Stimulated activated CD8-positive, alpha-beta memory T cell treated with anti-CD3 and anti-CD28 coated beads, Interleukin-15, amount 100 ng/mL, for 1 hour (primary cell): ENCODE data around the gene AP1M2.
"Not testable (repeated sequence)": the region's sequence is repeated elsewhere in the genome, so short reads cannot be mapped to it uniquely, and the experiment has no call there.

Experiments used
- DNase-seq: peaks from one replicate; pipeline ENCODE4 v3.0.0-alpha.2; 2020; ENCODE audit warnings: low read depth

Gene AP1M2

DNA sequence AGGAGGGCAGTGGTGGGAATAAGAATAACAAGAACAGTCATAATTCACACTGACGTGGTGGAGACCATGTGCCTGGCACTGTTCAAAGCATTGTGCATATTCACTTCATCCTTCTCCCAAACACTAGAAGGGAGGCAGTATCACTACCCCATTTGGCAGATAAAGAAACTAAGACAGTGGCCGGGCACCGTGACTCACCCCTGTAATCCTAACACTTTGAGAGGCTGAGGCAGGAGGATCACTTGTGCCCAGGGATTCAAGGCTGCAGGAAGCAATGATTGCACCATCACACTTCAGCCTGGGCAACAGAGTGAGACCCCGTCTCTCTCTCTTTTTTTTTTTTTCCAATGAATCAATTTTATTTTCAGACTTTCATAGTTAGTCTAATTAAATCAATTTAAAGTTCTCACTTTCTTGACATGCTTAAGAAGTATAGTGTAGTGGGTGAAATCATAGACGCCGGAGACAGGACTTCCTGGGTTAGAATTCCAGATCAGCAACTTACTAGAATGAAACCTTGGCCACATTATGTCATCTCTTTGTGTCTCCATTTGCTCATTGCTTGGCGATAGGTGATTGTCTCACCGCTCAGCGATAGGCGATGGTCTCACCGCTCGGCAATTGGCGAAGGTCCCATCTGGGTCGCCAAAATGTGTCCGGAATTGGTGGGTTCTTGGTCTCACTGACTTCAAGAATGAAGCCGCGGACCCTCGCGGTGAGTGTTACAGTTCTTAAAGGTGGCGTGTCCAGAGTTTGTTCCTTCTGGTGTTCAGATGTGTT is 48.7 kb downstream of the AP1M2 start:
- DNase-seq = no peak

DNA sequence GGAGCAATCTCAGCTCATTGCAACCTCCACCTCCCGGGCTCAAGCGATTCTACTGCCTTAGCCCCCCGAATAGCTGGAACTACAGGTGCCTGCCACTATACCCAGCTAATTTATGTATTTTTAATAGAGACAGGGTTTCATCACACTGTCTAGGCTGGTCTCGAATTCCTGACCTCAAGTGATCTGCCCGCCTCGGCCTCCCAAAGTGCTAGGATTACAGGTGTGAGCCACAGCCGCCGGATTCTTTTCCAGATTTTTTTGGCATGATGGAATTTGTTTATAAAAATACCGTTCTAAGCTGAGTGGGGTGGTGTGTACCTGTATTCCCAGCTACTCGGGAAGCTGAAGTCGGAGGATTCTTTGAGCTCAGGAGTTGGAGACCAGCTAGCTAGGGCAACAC is 49.4 kb downstream of the AP1M2 start:
- DNase-seq = no peak

DNA sequence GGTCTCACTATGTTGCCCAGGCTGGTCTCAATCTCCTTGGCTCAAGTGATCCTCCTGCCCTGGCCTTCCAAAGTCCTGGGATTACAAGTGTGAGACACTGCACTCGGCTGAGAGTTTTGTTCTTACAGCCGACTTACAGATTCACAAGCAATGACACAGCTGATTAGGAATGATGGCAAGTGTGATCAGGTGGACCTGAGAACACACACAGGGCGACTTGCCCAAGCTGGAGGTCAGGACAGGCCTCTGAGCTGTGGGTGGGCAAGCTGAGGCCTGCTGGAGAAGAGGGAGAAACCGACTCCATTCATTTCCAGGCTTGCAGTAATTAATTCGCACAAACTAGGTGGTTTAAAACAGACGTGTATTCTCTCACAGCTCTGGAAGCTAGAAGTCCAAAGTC is 51.5 kb downstream of the AP1M2 start:
- DNase-seq = no peak

DNA sequence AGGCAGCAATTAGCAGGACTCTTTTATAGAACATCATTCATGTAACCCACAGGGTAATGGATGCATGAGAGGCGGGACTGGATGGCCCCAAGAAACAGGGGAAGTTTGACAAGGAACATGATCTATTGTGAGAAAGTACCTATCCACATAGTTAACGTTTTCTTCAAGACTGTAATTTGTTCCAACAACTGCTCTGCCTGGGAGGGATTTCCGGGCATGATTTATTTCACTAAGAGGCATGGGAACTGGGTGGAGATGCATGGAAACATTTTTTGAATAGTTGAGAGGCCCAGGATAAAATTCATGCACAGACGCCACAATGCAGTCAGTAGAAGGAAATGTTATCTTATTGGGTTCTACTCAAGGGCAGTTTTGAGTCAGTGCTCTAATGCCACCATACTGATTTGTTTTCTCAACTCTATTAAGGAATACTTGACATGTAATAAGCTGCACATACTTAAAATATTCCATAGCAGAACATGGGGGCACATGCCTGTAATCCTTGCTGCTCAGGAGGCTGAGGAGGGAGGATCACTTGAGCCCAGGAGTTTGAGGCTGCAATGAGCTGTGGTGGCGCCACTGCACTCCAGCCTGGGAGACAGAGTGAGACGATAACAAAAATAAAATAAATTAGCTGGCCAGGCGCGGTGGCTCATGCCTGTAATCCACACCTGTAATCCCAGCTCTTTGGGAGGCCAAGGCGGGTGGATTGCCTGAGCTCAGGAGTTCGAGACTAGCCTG is 53.3 kb downstream of the AP1M2 start:
- DNase-seq = no peak

DNA sequence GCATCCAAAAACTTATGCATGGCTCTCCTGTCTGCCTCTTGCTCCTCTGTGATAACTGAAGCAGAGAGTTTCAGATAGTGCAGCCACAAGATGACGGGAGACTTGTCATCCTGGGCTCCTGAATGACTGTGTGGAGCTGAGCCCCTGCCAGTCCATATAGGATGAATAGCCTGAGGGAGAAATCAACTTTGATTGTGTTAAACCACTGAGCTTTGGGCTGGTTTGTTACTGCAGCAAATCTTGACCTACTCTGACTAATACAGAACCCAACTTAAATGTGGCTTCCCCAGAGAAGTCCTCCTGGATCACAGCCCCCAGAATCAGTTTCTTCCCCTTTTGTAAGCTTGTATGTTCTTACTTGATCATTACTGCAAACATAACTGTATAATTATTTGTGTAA is 54.7 kb downstream of the AP1M2 start:
- no peak for DNase-seq

DNA sequence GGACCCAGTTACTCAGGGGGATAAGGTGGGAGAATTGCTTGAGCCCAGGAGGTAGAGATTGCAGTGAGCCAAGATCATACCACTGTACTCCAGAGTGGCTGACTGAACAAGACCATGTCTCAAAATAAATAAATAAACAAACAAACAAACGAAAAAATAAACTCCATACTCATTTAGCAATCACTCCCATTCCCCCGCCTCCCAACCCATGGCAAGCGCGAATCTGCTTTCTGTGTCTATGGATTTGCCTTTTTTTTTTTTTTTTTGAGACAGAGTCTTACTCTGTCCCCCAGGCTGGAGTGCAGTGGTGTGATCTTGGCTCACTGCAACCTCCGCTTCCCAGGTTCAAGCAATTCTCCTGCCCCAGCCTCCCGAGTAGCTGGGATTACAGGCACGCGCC is 60.2 kb downstream of the AP1M2 start:
- DNase-seq = not testable (repeated sequence)

DNA sequence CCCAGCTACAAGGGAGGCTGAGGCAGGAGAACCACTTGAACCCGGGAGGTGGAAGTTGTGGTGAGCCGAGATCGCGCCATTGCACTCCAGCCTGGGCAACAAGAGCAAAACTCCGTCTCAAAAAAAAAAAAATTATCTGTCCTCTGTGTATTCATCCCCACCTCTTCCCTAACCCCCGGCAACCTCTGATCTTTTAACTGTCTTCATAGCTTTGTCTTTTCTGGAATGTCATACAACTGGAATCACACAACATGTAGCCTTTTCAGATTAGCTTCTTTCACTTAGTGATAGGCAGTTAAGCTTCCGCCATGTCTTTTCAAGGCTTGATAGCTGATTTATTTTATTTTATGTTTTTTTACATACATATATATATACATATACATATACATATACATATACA is 61.5 kb downstream of the AP1M2 start:
- DNase-seq = no peak

DNA sequence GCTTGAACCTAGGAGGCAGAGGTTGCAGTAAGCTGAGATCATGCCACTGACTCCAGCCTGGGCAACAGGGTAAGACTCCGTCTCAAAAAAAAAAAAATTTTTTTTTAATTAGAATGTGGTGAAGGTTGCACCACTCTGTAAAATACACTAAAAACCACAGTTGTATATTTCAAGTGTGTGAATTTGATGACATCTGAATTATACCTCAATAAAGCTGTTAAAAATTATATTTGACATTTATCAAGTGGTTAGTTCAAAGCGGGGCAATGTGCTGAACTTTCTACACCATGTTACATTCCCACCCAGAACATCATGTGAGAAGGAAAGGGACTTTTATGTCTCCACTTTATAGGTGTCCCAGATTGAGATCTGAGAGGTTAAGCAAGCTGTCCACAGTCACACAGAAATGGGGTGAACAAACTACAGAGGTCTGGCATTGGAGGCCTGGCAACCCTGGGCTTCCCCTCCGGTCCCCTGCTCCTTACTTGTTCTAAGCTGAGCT is 63.9 kb downstream of the AP1M2 start:
- DNase-seq = no peak
